ENCODE data around the gene SLC51A.
A peak's percentile ranks its signal among the peaks of the same experiment; 100 is the strongest.

Gene SLC51A

DNA sequence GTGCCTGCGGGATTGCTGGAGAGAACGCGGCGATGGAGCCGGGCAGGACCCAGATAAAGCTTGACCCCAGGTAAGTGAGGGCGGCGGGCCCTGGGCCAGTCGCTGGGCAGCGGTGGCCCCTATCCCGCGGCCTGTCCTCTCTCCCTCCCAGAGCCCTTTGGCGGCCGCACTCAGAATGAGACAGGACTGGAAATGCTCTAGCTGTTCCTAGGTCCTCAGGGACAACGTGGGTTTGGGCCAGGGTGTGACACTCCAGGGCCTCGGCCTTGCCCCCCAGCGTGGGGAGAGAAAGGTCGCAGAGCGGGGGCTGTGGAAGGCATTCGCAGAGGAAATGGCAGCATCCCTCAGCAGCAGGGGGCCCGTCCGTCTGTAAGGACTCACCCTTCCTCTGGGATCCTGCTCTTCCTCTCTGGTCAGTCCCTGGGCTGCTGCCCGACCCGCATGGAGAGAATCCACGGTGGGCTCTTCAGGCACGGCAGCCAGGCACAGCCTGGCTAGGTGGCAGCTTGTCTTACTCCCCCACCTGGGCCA, 412 bp downstream of the SLC51A start:
- no peaks in the 10 kb centered on the region for H3K36me3 ChIP-seq (ENCODE audit: control insufficient read depth in 4 of 4, insufficient read depth in 4 of 4, low read length in 3 of 4)
- ChIA-PET POLR2A (no interaction called here), CTCF (no interaction called here)
- WGBS (ENCODE audit: insufficient coverage), result 89% methylated on average over 18 of the region's 25 CpGs
- H3K27me3 ChIP-seq (replicated peaks in 2 of 5; ENCODE audit: control insufficient read depth in 4 of 5, insufficient read depth in 5 of 5, low read length in 4 of 5), result no peaks in the 10 kb centered on the region
- H3K4me3 ChIP-seq (ENCODE audit: control insufficient read depth in 1 of 7, extremely low read depth in 1 of 7, insufficient read depth in 4 of 7, low read depth in 2 of 7, low read length in 6 of 7), result no peak overlapping the region
- peaks cover 0 to 21% (median 16%) of the 10 kb centered on the region in 4 experiments for H3K4me1 ChIP-seq (ENCODE audit: control extremely low read depth in 1 of 4, control insufficient read depth in 4 of 4, insufficient read depth in 4 of 4, low read length in 3 of 4)
- DNase-seq, result no peak
- H3K27ac ChIP-seq (ENCODE audit: insufficient read depth in 1 of 2, low read depth in 1 of 2, low read length in 2 of 2, poor library complexity in 1 of 2, severe bottlenecking in 2 of 2), result no peak overlapping the region
- H3K9me3 ChIP-seq (ENCODE audit: control extremely low read depth in 1 of 5, control insufficient read depth in 4 of 5, insufficient read depth in 2 of 5, low read depth in 1 of 5, low read length in 4 of 5), result no peaks in the 10 kb centered on the region

DNA sequence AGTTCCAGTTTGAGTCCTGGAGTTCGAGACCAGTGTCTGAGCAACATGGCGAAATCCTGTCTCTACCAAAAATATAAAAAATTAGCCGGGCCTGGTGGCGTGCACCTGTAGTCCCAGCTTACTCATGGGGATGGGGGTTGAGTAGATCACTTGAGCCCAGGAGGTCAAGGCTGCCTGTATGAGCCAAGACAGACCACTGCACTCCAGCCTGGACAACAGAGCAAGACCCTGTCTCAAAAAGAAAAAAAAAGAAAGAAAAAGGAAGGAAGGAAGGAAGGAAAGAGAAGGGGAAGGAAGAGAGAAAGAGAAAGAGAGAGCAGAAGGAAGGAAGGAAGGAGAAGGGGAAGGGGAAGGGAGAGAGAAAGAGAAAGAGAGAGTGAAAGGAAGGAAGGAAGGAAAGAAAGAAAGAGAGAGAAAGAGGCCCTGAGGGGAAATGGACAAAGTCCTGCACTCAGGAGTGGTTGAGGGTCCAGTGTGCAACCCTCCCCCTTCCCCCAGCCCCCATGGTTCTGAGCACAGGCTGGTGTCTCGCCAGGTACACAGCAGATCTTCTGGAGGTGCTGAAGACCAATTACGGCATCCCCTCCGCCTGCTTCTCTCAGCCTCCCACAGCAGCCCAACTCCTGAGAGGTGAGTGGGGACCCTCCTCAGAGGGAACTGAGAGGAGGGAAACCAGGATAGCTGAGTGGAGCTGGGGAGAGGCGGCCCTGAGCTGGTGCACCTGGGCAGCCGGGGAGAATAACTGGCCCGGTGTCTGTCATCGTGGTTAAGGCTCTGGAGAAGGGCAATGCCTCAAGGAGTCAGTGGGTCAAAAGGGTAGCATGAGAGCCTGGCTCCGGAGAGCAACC, 1.2 kb downstream of the SLC51A start:
- WGBS (ENCODE audit: insufficient coverage), result 97% methylated on average over 12 of the region's 12 CpGs
- ChIA-PET CTCF (no interaction called here), POLR2A (no interaction called here)
- Histone ChIP-seq H3K27ac (ENCODE audit: insufficient read depth in 1 of 2, low read depth in 1 of 2, low read length in 2 of 2, poor library complexity in 1 of 2, severe bottlenecking in 2 of 2) (no peak overlapping the region), H3K36me3 (ENCODE audit: control insufficient read depth in 4 of 4, insufficient read depth in 4 of 4, low read length in 3 of 4) (no peaks in the 10 kb centered on the region), H3K4me1 (ENCODE audit: control extremely low read depth in 1 of 4, control insufficient read depth in 4 of 4, insufficient read depth in 4 of 4, low read length in 3 of 4) (peaks cover 0 to 21% (median 16%) of the 10 kb centered on the region in 4 experiments), H3K27me3 (replicated peaks in 2 of 5; ENCODE audit: control insufficient read depth in 4 of 5, insufficient read depth in 5 of 5, low read length in 4 of 5) (no peaks in the 10 kb centered on the region), H3K9me3 (ENCODE audit: control extremely low read depth in 1 of 5, control insufficient read depth in 4 of 5, insufficient read depth in 2 of 5, low read depth in 1 of 5, low read length in 4 of 5) (no peaks in the 10 kb centered on the region), H3K4me3 (ENCODE audit: control insufficient read depth in 1 of 7, extremely low read depth in 1 of 7, insufficient read depth in 4 of 7, low read depth in 2 of 7, low read length in 6 of 7) (no peak overlapping the region)
- no peak for DNase-seq

DNA sequence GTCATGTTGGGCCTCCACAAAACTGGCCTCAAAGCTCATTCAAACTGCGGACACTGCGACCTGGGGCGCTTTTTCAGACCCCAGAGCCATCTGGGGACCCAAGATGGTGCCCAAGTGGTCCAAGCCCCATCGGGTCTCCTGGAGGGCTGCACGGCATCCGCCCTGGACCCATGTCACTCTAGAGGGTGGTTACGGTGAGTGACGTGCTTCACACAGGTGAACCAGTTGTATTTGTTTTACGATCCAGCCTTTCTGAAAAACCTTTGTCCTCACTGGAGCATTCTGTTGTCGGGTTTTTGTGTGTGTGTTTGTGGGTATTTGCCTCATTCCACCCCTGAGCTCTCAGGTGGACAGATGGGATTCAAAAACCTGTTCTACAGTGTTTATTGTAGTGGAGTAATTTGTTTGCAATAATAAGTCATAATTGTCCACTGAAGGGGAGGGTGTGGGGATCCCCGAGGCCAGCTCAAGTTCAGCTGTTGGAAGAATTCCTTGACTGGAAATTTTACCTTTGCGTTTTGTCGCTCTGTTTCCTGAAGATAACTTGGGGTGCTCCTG, 1.9 kb downstream of the SLC51A start:
- H3K4me1 ChIP-seq (ENCODE audit: control extremely low read depth in 1 of 4, control insufficient read depth in 4 of 4, insufficient read depth in 4 of 4, low read length in 3 of 4), result peaks cover 0 to 21% (median 16%) of the 10 kb centered on the region in 4 experiments
- no peak for DNase-seq
- ChIA-PET CTCF (no interaction called here), POLR2A (no interaction called here)
- 94% methylated on average over 13 of the region's 13 CpGs for WGBS (ENCODE audit: insufficient coverage)
- H3K36me3 ChIP-seq (ENCODE audit: control insufficient read depth in 4 of 4, insufficient read depth in 4 of 4, low read length in 3 of 4), result no peaks in the 10 kb centered on the region
- no peaks in the 10 kb centered on the region for H3K9me3 ChIP-seq (ENCODE audit: control extremely low read depth in 1 of 5, control insufficient read depth in 4 of 5, insufficient read depth in 2 of 5, low read depth in 1 of 5, low read length in 4 of 5)
- H3K27ac ChIP-seq (ENCODE audit: insufficient read depth in 1 of 2, low read depth in 1 of 2, low read length in 2 of 2, poor library complexity in 1 of 2, severe bottlenecking in 2 of 2), result no peak overlapping the region
- no peaks in the 10 kb centered on the region for H3K27me3 ChIP-seq (replicated peaks in 2 of 5; ENCODE audit: control insufficient read depth in 4 of 5, insufficient read depth in 5 of 5, low read length in 4 of 5)
- no peak overlapping the region for H3K4me3 ChIP-seq (ENCODE audit: control insufficient read depth in 1 of 7, extremely low read depth in 1 of 7, insufficient read depth in 4 of 7, low read depth in 2 of 7, low read length in 6 of 7)

DNA sequence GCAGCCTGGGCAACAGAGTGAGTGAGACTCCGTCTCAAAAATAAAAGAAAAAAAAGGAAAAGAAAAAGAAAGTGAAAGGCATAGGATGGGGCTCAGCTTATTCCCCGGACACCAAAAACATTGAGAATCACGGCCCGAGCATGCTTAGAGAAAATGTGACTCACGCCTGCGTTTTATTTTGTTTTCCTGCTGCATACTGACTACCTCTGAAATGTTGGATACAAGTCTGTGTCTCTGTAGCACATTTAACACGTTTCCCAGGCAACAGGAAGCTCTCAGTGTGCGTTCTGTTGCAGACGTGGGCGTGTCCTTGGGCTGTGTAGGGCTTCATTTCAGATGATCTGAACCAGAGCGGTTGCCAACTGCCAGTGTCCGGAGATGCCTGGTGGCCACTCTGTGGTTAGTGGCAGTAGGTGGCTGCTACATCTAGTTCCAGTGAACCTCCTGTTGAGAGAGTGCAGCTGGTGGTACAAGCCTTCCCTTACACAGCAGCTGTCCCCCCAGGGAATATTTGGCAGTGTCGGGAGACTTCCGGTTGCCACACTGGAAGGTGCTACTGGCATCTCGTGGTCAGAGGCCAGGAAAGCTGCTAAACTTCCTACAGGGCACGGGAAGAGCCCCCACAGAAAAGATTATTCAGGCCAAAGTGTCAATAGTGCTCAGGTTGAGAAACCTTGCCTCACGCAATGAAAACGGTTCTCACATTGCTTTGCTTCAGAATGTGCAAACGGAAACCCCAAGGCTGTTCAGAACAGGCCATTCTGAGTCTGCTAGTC, 3.0 kb downstream of the SLC51A start:
- peaks cover 0 to 21% (median 16%) of the 10 kb centered on the region in 4 experiments for H3K4me1 ChIP-seq (ENCODE audit: control extremely low read depth in 1 of 4, control insufficient read depth in 4 of 4, insufficient read depth in 4 of 4, low read length in 3 of 4)
- peak; percentile 67 to 95 (median 91) for DNase-seq
- peak overlapping the region in 6 of 7 experiments; percentile 33 to 72 (median 52) for H3K4me3 ChIP-seq (ENCODE audit: control insufficient read depth in 1 of 7, extremely low read depth in 1 of 7, insufficient read depth in 4 of 7, low read depth in 2 of 7, low read length in 6 of 7)
- WGBS (ENCODE audit: insufficient coverage), result 19% methylated on average over 19 of the region's 19 CpGs
- POLR2A ChIA-PET, result no interaction called here
- H3K27me3 ChIP-seq (replicated peaks in 2 of 5; ENCODE audit: control insufficient read depth in 4 of 5, insufficient read depth in 5 of 5, low read length in 4 of 5), result no peaks in the 10 kb centered on the region
- CTCF ChIA-PET, result interaction anchor here (1.1 kb wide), 1 partner anchor 23 kb away, joined by 3 read pairs; no protein-coding TSS in a partner anchor
- no peak overlapping the region for H3K27ac ChIP-seq (ENCODE audit: insufficient read depth in 1 of 2, low read depth in 1 of 2, low read length in 2 of 2, poor library complexity in 1 of 2, severe bottlenecking in 2 of 2)
- no peaks in the 10 kb centered on the region for H3K9me3 ChIP-seq (ENCODE audit: control extremely low read depth in 1 of 5, control insufficient read depth in 4 of 5, insufficient read depth in 2 of 5, low read depth in 1 of 5, low read length in 4 of 5)
- no peaks in the 10 kb centered on the region for H3K36me3 ChIP-seq (ENCODE audit: control insufficient read depth in 4 of 4, insufficient read depth in 4 of 4, low read length in 3 of 4)

DNA sequence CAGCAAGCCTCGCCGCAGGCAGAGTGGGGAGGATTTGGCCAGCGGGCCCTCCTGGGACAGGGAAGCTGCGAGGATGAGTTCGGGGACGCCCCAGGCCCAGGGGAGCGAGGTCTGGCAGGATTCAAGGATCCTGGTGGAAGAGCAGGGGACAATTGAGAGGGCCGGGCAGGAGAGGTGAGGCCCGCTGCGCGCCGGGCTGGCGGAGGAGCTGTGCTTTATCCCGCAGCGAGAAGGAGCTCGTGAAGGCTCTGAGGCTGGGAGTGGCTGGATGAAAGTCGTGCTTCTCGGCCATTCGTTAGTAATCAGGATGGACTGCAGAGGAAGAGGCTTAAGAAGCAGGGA, 3.6 kb downstream of the SLC51A start:
- peaks cover 0 to 21% (median 16%) of the 10 kb centered on the region in 4 experiments for H3K4me1 ChIP-seq (ENCODE audit: control extremely low read depth in 1 of 4, control insufficient read depth in 4 of 4, insufficient read depth in 4 of 4, low read length in 3 of 4)
- DNase-seq, result no peak
- no peaks in the 10 kb centered on the region for H3K9me3 ChIP-seq (ENCODE audit: control extremely low read depth in 1 of 5, control insufficient read depth in 4 of 5, insufficient read depth in 2 of 5, low read depth in 1 of 5, low read length in 4 of 5)
- no peaks in the 10 kb centered on the region for H3K27me3 ChIP-seq (replicated peaks in 2 of 5; ENCODE audit: control insufficient read depth in 4 of 5, insufficient read depth in 5 of 5, low read length in 4 of 5)
- 93% methylated on average over 19 of the region's 19 CpGs for WGBS (ENCODE audit: insufficient coverage)
- peak overlapping the region in 1 of 7 experiments; percentile 72 for H3K4me3 ChIP-seq (ENCODE audit: control insufficient read depth in 1 of 7, extremely low read depth in 1 of 7, insufficient read depth in 4 of 7, low read depth in 2 of 7, low read length in 6 of 7)
- CTCF ChIA-PET, result interaction anchor here (1.1 kb wide), 1 partner anchor 24 kb away, joined by 3 read pairs; no protein-coding TSS in a partner anchor
- no peaks in the 10 kb centered on the region for H3K36me3 ChIP-seq (ENCODE audit: control insufficient read depth in 4 of 4, insufficient read depth in 4 of 4, low read length in 3 of 4)
- H3K27ac ChIP-seq (ENCODE audit: insufficient read depth in 1 of 2, low read depth in 1 of 2, low read length in 2 of 2, poor library complexity in 1 of 2, severe bottlenecking in 2 of 2), result no peak overlapping the region
- POLR2A ChIA-PET, result no interaction called here

DNA sequence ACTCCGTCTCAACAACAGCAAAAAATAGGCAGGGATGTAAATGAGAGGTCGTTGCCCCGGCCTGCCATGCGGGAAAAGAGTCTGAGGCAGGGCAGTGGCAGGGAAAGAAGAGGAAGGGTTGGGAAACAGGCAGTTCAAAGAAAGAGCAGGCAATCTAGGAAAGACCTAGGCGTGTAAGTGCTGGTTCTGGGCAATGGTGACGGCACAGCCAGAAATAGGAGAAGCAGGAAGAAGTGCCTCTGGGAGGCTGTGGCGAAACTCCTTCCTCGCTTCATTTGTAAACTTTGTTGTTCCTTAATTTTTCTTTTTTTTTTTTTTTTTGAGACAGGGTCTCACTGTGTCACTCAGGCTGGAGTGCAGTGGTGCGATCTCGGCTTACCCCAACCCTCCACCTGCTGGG, 4.3 kb downstream of the SLC51A start:
- H3K9me3 ChIP-seq (ENCODE audit: control extremely low read depth in 1 of 5, control insufficient read depth in 4 of 5, insufficient read depth in 2 of 5, low read depth in 1 of 5, low read length in 4 of 5), result no peaks in the 10 kb centered on the region
- H3K36me3 ChIP-seq (ENCODE audit: control insufficient read depth in 4 of 4, insufficient read depth in 4 of 4, low read length in 3 of 4), result no peaks in the 10 kb centered on the region
- DNase-seq, result no peak
- no peak overlapping the region for H3K27ac ChIP-seq (ENCODE audit: insufficient read depth in 1 of 2, low read depth in 1 of 2, low read length in 2 of 2, poor library complexity in 1 of 2, severe bottlenecking in 2 of 2)
- H3K4me1 ChIP-seq (ENCODE audit: control extremely low read depth in 1 of 4, control insufficient read depth in 4 of 4, insufficient read depth in 4 of 4, low read length in 3 of 4), result peaks cover 0 to 21% (median 16%) of the 10 kb centered on the region in 4 experiments
- H3K4me3 ChIP-seq (ENCODE audit: control insufficient read depth in 1 of 7, extremely low read depth in 1 of 7, insufficient read depth in 4 of 7, low read depth in 2 of 7, low read length in 6 of 7), result no peak overlapping the region
- 93% methylated on average over 5 of the region's 10 CpGs for WGBS (ENCODE audit: insufficient coverage)
- ChIA-PET POLR2A (no interaction called here), CTCF (interaction anchor here (0.8 to 1.5 kb wide), 2 partner anchors 136 to 146 kb away, joined by 3 to 4 read pairs; no protein-coding TSS in a partner anchor)
- H3K27me3 ChIP-seq (replicated peaks in 2 of 5; ENCODE audit: control insufficient read depth in 4 of 5, insufficient read depth in 5 of 5, low read length in 4 of 5), result no peaks in the 10 kb centered on the region
